Measurements from ENCODE around the gene NAP1L5.

GRCh38 chr4:88746206-88746605 lies 48.6 kb upstream of the NAP1L5 start:
- TF ChIP-seq POLR2A (IDR thresholded peaks at IDR 0.05) (no peak), CTCF (IDR thresholded peaks at IDR 0.05) (no peak)
